Gastroesophageal sphincter (tissue), 3 donors: ENCODE measurements around the gene ZNF282.

Experiments used
- CTCF ChIP-seq, 4 experiments: fragments of 200-600 bp in 2 of 4; fragments of 450-650 bp in 2 of 4; sonication (generic) in 1 of 4; IDR thresholded peaks; one replicate each; pipeline ENCODE4 v1.5.1; 2017 to 2019; ENCODE audit warnings: antibody characterized with exemption in 4 of 4, mild to moderate bottlenecking in 2 of 4, moderate library complexity in 2 of 4
- EP300 ChIP-seq: sonication (generic); formaldehyde crosslinking; IDR thresholded peaks from one replicate; pipeline ENCODE4 v1.6.1; 2017; ENCODE audit warnings: antibody characterized with exemption, mild to moderate bottlenecking
- POLR2A ChIP-seq, 2 donors: fragments of 450-650 bp; IDR thresholded peaks; one replicate each; pipeline ENCODE4 v1.6.1; 2017; ENCODE audit warnings: antibody characterized with exemption in 2 of 2, mild to moderate bottlenecking in 2 of 2, moderate library complexity in 1 of 2
- POLR2AphosphoS5 ChIP-seq: sonication (generic); formaldehyde crosslinking; IDR thresholded peaks from one replicate; pipeline ENCODE4 v1.6.1; 2017; ENCODE audit warnings: antibody characterized with exemption

GRCh38 chr7:149181450-149181790 lies 13.9 kb upstream of the ZNF282 start:
- TF ChIP-seq CTCF (IDR thresholded peaks at IDR 0.05) (no peak), POLR2A (IDR thresholded peaks at IDR 0.05) (no peak), POLR2AphosphoS5 (no peak), EP300 (no peak)
